AG04450 (cell line): ENCODE data around the gene RAD54L. TPM values are rescaled to one million over a fixed set of nuclear protein-coding genes. Genes with fewer than 3 reads are reported as not detected.

Experiments
- CTCF ChIA-PET: fragments of 300-600, 350-600 bp; formaldehyde crosslinking; extraction: SDS; loops from one replicate; lab custom pipeline; 2022; ENCODE audit warnings: antibody characterized with exemption, inconsistent platforms; lab: Charles Lee
- POLR2A ChIA-PET: fragments of 350-600 bp; formaldehyde crosslinking; extraction: SDS; loops from one replicate; lab custom pipeline; 2021; ENCODE audit warnings: antibody characterized with exemption, inconsistent platforms; lab: Yijun Ruan, JAX
- DNase-seq: peaks from one replicate; pipeline ENCODE4 v3.0.0-alpha.2; 2011; ENCODE audit warnings: low read depth, low spot score
- H3K27ac ChIP-seq: one replicate; pipeline ENCODE4 v1.5.1; 2012; ENCODE audit warnings: low read depth, low read length, control low read depth
- H3K27me3 ChIP-seq: one replicate; pipeline ENCODE4 v1.6.0; 2012; ENCODE audit warnings: low read length; ENCODE audit not compliant: control insufficient read depth, insufficient read depth
- H3K4me3 ChIP-seq: 2 replicates; pipeline ENCODE4 v1.5.1; 2011; ENCODE audit warnings: mild to moderate bottlenecking, low read depth, low read length, control low read depth
- H3K9me3 ChIP-seq: 2 replicates; pipeline ENCODE4 v1.5.1; 2012; ENCODE audit warnings: low read length; ENCODE audit not compliant: control insufficient read depth, insufficient read depth
- CTCF ChIP-seq: IDR thresholded peaks from 2 replicates; pipeline ENCODE4 v1.5.1; 2011; ENCODE audit warnings: low read depth, low read length, control low read depth, inconsistent platforms
- polyA minus RNA-seq: library from RNA; depleted of rRNA, polyadenylated mRNA; stranded (reverse); fragments of >200 nt; gene quantifications from 2 replicates; pipeline ENCODE4 v1.2.3, GENCODE V29; 2011; rRNA and poly(A)+ RNA removed
- polyA plus RNA-seq: library from polyadenylated mRNA; depleted of rRNA; stranded (reverse); fragments of >200 nt; gene quantifications from 2 replicates; pipeline ENCODE4 v1.2.3, GENCODE V29; 2011; rRNA removed

The RAD54L gene
- polyA plus RNA-seq (1.8 and 1.9 TPM in 2 replicates), polyA minus RNA-seq (2.7 and 3.1 TPM in 2 replicates)

- CTCF ChIA-PET = interaction anchor here (0.6 to 1.8 kb wide), 8 partner anchors 14 to 944 kb away, joined by 3 to 17 read pairs (median 4); no protein-coding TSS in a partner anchor
- Histone ChIP-seq H3K9me3 (no peaks in the 10 kb centered on the region), H3K4me3 (peak within 1 kb of the TSS; percentile 92), H3K27me3 (no peaks in the 10 kb centered on the region), H3K27ac (peak within 1 kb of the TSS; percentile 83)
- POLR2A ChIA-PET = interaction anchor here (0.6 to 1.3 kb wide), 7 partner anchors 24 to 727 kb away, joined by 3 to 18 read pairs (median 5); partner anchors contain the start of genes LRRC41, MKNK1, PRDX1 and UQCRH
- no peak for TF ChIP-seq CTCF
- peak; percentile 98 for DNase-seq
These were observed at the start of gene RAD54L for GRCh38 chr1:46247436-46248121. TSS of gene RAD54L (plus strand) at chr1:46247763. CDS start at chr1:46248406, 643 bp downstream.

GRCh38 chr1:46197964-46198811, 49.4 kb upstream of the RAD54L start, which contains the start of gene POMGNT1:
TSS of gene POMGNT1 (minus strand) at chr1:46198434. CDS start at chr1:46197821, 613 bp downstream.
- DNase-seq = no peak
- no peaks in the 10 kb centered on the region for H3K9me3 ChIP-seq
- peak; percentile 7; the same call in 1 of the 2 replicates for TF ChIP-seq CTCF
- H3K4me3 ChIP-seq = peak within 1 kb of the TSS; percentile 92
- POLR2A ChIA-PET = interaction anchor here (0.6 to 1.1 kb wide), 2 partner anchors 66 to 681 kb away, joined by 3 to 10 read pairs; partner anchors contain the start of gene PIK3R3
- H3K27ac ChIP-seq = peak within 1 kb of the TSS; percentile 39
- CTCF ChIA-PET = interaction anchor here (0.6 to 2.7 kb wide), 3 partner anchors 25 to 162 kb away, joined by 3 to 9 read pairs (median 4); no protein-coding TSS in a partner anchor
- no peaks in the 10 kb centered on the region for H3K27me3 ChIP-seq

GRCh38 chr1:46199233-46199749, 48.3 kb upstream of the RAD54L start:
- Histone ChIP-seq H3K27me3 (no peaks in the 10 kb centered on the region), H3K27ac (no peak overlapping the region), H3K9me3 (no peaks in the 10 kb centered on the region; the same call in 1 of the 2 replicates), H3K4me3 (no peak overlapping the region)
- TF ChIP-seq CTCF = no peak
- no peak for DNase-seq
- ChIA-PET CTCF (interaction anchor here (2.7 kb wide), 1 partner anchor 24 kb away, joined by 9 read pairs; no protein-coding TSS in a partner anchor), POLR2A (interaction anchor here (1.1 kb wide), 1 partner anchor 67 kb away, joined by 3 read pairs; the partner anchor contains the start of gene PIK3R3)

GRCh38 chr1:46203738-46204405, 43.7 kb upstream of the RAD54L start:
- POLR2A ChIA-PET = interaction anchor here (1.4 kb wide), 1 partner anchor 21 kb away, joined by 6 read pairs; no protein-coding TSS in a partner anchor
- CTCF ChIA-PET = interaction anchor here (1.4 to 2.3 kb wide), 2 partner anchors 20 kb away, joined by 6 to 16 read pairs; no protein-coding TSS in a partner anchor

More at GRCh38 chr1:46203738-46204405, 43.7 kb upstream of the RAD54L start:
- Histone ChIP-seq H3K9me3 (no peaks in the 10 kb centered on the region; the same call in 1 of the 2 replicates), H3K27me3 (no peaks in the 10 kb centered on the region), H3K27ac (no peak overlapping the region), H3K4me3 (peak overlapping the region; percentile 88)
- no peak for TF ChIP-seq CTCF
- DNase-seq = no peak
